PC-9 (cell line): Measurements from ENCODE around the gene NUTM1. TPM values are rescaled to one million over a fixed set of nuclear protein-coding genes. Genes with fewer than 3 reads are reported as not detected.

ENCODE experiments used
- BruUV-seq: library from RNA; stranded (reverse); fragments of 400-500 nt; replicated peaks from 2 replicates; lab custom pipeline; 2021; lab: Mats Ljungman, UMichigan
- CTCF ChIA-PET: fragments of 300-600 bp; sonication (Branson Sonifier 250); formaldehyde crosslinking; loops from one replicate; lab custom pipeline; 2022; ENCODE audit warnings: antibody characterized with exemption; lab: Charles Lee
- POLR2A ChIA-PET: fragments of 300-600 bp; sonication (Branson Sonifier 250); formaldehyde crosslinking; loops from one replicate; lab custom pipeline; 2022; ENCODE audit warnings: antibody characterized with exemption; ENCODE audit not compliant: unreplicated experiment; lab: Charles Lee
- DNase-seq, 2 experiments: peaks; one replicate each; pipeline versions ENCODE4 v3.0.0 to v3.0.0-alpha.2; 2015 to 2022; ENCODE audit warnings: mixed read lengths in 1 of 2
- H2AFZ ChIP-seq: fragments of 200-600 bp; sonication (generic); 2 replicates; pipeline ENCODE4 v1.8.1; 2017; ENCODE audit warnings: antibody characterized with exemption
- H3F3A ChIP-seq: fragments of 200-600 bp; sonication (generic); 2 replicates; pipeline ENCODE4 v1.8.1; 2017; ENCODE audit warnings: antibody characterized with exemption, mild to moderate bottlenecking, low read depth; ENCODE audit not compliant: insufficient read depth
- H3K27ac ChIP-seq: fragments of 200-600 bp; sonication (generic); 2 replicates; pipeline ENCODE4 v1.6.1; 2016; ENCODE audit warnings: mixed run types
- H3K27me3 ChIP-seq: fragments of 200-600 bp; sonication (generic); 2 replicates; pipeline ENCODE4 v1.6.1; 2016; ENCODE audit warnings: low read depth, mixed run types; ENCODE audit not compliant: insufficient read depth
- H3K36me3 ChIP-seq: fragments of 200-600 bp; sonication (generic); 2 replicates; pipeline ENCODE4 v1.6.1; 2016; ENCODE audit warnings: low read depth, mixed run types
- H3K4me1 ChIP-seq: fragments of 200-600 bp; sonication (generic); replicated peaks from 2 replicates; pipeline ENCODE4 v1.6.1; 2016; ENCODE audit warnings: mixed run types; ENCODE audit not compliant: insufficient read depth
- H3K4me2 ChIP-seq: fragments of 200-600 bp; sonication (generic); 2 replicates; pipeline ENCODE4 v1.6.1; 2017; ENCODE audit warnings: mixed run types
- H3K4me3 ChIP-seq: fragments of 200-600 bp; sonication (generic); 2 replicates; pipeline ENCODE4 v1.6.1; 2016; ENCODE audit warnings: mixed run types
- H3K79me2 ChIP-seq: fragments of 200-600 bp; sonication (generic); 2 replicates; pipeline ENCODE4 v1.6.1; 2017; ENCODE audit warnings: low read depth, mixed run types
- H3K9me2 ChIP-seq: fragments of 200-600 bp; sonication (generic); 2 replicates; pipeline ENCODE4 v1.8.1; 2017; ENCODE audit warnings: mild to moderate bottlenecking; ENCODE audit not compliant: insufficient read depth
- H3K9me3 ChIP-seq: fragments of 200-600 bp; sonication (generic); 2 replicates; pipeline ENCODE4 v1.8.1; 2016; ENCODE audit warnings: low read depth; ENCODE audit not compliant: insufficient read depth
- H4K20me1 ChIP-seq: fragments of 200-600 bp; sonication (generic); 2 replicates; pipeline ENCODE4 v1.8.1; 2017; ENCODE audit not compliant: insufficient read depth
- EZH2 ChIP-seq: fragments of 200-600 bp; sonication (generic); IDR thresholded peaks from 2 replicates; pipeline ENCODE4 v1.8.0; 2017; ENCODE audit warnings: antibody characterized with exemption, low read depth
- intact Hi-C: fragments of 100-400 bp; cut with micrococcal nuclease; formaldehyde crosslinking; loops from one replicate; pipeline ENCODE4 v1.10.0; 2022; ENCODE audit not compliant: unreplicated experiment
- total RNA-seq: library from RNA; stranded (reverse); gene quantifications from 2 replicates; pipeline ENCODE4 v1.2.3, GENCODE V29; 2021
- TF ChIP-seq, protein P1 (sequence below): fragments of 200-600 bp; sonication (generic); conservative IDR thresholded peaks from 2 replicates; pipeline ENCODE4 v1.6.1; 2017; ENCODE audit warnings: mixed run types, antibody characterized with exemption, mild to moderate bottlenecking, moderate library complexity

The NUTM1 gene
- total RNA-seq, 1 experiment from 2014 or later: not detected

DNA sequence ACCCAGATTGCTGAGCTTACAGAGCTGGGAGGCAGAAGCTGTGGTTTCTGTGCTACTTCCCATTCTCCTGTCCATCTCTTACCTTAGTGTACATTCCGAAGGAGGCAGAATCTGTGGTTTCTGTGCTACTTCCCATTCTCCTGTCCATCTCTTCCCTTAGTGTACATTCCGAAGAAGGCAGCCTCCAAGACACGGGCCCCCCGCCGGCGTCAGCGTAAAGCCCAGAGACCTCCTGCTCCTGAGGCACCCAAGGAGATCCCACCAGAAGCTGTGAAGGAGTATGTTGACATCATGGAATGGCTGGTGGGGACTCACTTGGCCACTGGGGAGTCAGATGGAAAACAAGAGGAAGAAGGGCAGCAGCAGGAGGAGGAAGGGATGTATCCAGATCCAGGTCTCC, 11.2 kb downstream of the NUTM1 start:
- no peaks in the 10 kb centered on the region for H3K27me3 ChIP-seq
- ChIA-PET CTCF (no interaction called here), POLR2A (no interaction called here)
- BruUV-seq: no TSS peak
- H3K9me3 ChIP-seq: no peaks in the 10 kb centered on the region
- no peaks in the 10 kb centered on the region for H3K9me2 ChIP-seq
- no peak overlapping the region for H3K4me2 ChIP-seq
- no peak overlapping the region for H2AFZ ChIP-seq
- no peaks in the 10 kb centered on the region for H3K79me2 ChIP-seq
- no peaks in the 10 kb centered on the region for H4K20me1 ChIP-seq
- no peaks in the 10 kb centered on the region for H3F3A ChIP-seq
- intact Hi-C loops: no loop called here
- H3K36me3 ChIP-seq: no peaks in the 10 kb centered on the region
- no peak for TF ChIP-seq EZH2
- TF ChIP-seq, protein P1, sequence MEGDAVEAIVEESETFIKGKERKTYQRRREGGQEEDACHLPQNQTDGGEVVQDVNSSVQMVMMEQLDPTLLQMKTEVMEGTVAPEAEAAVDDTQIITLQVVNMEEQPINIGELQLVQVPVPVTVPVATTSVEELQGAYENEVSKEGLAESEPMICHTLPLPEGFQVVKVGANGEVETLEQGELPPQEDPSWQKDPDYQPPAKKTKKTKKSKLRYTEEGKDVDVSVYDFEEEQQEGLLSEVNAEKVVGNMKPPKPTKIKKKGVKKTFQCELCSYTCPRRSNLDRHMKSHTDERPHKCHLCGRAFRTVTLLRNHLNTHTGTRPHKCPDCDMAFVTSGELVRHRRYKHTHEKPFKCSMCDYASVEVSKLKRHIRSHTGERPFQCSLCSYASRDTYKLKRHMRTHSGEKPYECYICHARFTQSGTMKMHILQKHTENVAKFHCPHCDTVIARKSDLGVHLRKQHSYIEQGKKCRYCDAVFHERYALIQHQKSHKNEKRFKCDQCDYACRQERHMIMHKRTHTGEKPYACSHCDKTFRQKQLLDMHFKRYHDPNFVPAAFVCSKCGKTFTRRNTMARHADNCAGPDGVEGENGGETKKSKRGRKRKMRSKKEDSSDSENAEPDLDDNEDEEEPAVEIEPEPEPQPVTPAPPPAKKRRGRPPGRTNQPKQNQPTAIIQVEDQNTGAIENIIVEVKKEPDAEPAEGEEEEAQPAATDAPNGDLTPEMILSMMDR: no peak
- H3K4me1 ChIP-seq: peaks cover 4% of the 10 kb centered on the region
- H3K27ac ChIP-seq: no peak overlapping the region
- no peak for DNase-seq
- no peak overlapping the region for H3K4me3 ChIP-seq

DNA sequence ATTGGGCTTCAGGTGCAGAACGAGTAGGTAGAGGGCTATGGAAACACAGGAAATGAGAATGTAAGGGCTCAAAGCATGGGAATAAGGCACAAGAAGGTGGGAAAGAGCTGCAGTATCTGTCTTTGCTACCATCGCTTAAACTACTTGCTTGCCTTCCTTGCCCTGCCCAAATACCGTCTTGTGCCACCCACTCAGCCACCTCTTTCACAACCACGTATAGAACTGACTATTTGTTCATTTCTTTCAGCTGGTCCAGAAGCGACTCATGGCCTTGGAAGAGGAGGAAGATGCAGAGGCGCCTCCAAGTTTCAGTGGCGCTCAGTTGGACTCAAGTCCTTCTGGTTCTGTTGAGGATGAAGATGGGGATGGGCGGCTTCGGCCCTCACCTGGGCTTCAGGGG, 12.1 kb downstream of the NUTM1 start:
- Histone ChIP-seq H3K9me2 (no peaks in the 10 kb centered on the region), H3K4me1 (peaks cover 13% of the 10 kb centered on the region), H3K36me3 (no peaks in the 10 kb centered on the region), H3K79me2 (no peaks in the 10 kb centered on the region), H4K20me1 (no peaks in the 10 kb centered on the region), H3K27me3 (no peaks in the 10 kb centered on the region), H3K9me3 (no peaks in the 10 kb centered on the region), H2AFZ (no peak overlapping the region), H3K27ac (no peak overlapping the region), H3K4me2 (no peak overlapping the region), H3K4me3 (no peak overlapping the region), H3F3A (peaks cover 7% of the 10 kb centered on the region; the same call in 1 of the 2 replicates)
- TF ChIP-seq, protein P1: no peak
- TF ChIP-seq EZH2: no peak
- intact Hi-C loops: no loop called here
- no TSS peak for BruUV-seq
- ChIA-PET POLR2A (no interaction called here), CTCF (no interaction called here)
- DNase-seq: no peak

DNA sequence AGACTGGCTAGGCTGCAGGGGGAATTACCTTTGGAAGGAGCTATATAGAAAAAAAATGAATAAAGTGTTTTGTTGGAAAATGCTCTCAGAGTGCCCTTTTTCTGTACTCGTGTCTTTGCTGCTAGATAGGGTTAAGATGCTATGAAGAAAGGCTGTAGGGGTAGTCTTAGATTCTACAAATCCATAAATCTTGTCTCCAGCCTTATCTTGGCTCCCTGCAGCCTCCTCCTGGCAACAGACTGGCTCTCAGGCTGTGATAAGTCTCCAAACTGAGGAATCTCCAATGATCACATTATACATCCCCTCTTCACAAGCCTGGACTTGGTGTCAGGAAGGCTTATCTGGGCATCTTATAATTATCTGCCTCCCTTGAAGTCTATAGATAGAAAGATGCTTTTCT, 14.5 kb downstream of the NUTM1 start:
- Histone ChIP-seq H3K9me3 (no peaks in the 10 kb centered on the region), H3F3A (peaks cover 19% of the 10 kb centered on the region), H3K4me2 (no peak overlapping the region), H3K27ac (no peak overlapping the region), H3K79me2 (no peaks in the 10 kb centered on the region), H3K9me2 (no peaks in the 10 kb centered on the region), H3K4me1 (peaks cover 32% of the 10 kb centered on the region), H2AFZ (no peak overlapping the region), H3K36me3 (0 out of 2 replicates have a peak, but pooled peaks cover 3% of the 10 kb centered on the region), H3K4me3 (no peak overlapping the region), H4K20me1 (no peaks in the 10 kb centered on the region), H3K27me3 (no peaks in the 10 kb centered on the region)
- no peak for DNase-seq
- no TSS peak for BruUV-seq
- ChIA-PET CTCF (interaction anchor here (1.0 kb wide), 1 partner anchor 10 kb away, joined by 3 read pairs; the partner anchor contains the start of gene LPCAT4), POLR2A (no interaction called here)
- intact Hi-C loops: no loop called here
- no peak for TF ChIP-seq EZH2
- TF ChIP-seq, protein P1: no peak
